Measurements from ENCODE around the gene DCAF6. TPM values are rescaled to one million over a fixed set of nuclear protein-coding genes. Genes with fewer than 3 reads are reported as not detected.

The DCAF6 gene
- total RNA-seq, 1 donor from 2014 or later: 28.6 TPM

DNA sequence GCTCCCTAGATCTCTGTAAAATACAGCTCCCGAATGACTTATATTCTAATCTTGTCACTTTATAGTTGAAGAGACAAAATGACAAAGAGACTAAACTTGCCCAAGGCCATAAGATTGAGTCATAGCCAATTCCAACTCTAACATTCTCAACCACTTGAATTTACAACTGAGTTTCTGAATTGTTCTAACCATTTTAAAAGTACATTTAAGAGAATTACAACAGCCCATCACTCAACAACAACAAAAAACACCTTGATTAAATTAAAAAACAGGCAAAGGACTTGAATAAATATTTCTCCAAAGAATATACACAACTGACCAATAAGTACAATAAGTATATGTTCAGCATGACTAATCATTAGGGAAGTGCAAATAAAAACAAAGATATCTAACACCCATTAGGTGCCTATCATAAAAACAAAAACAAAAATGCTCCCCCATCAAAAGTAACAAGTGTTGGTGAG is 13.8 kb upstream of the DCAF6 start:
- Mint-ChIP-seq H3K4me1 (peaks cover 2% of the 10 kb centered on the region), H3K36me3 (no peaks in the 10 kb centered on the region), H3K9me3 (no peaks in the 10 kb centered on the region), H3K27me3 (ENCODE audit: insufficient read depth, low read depth) (no peaks in the 10 kb centered on the region), H3K27ac (no peak overlapping the region), H3K4me3 (no peak overlapping the region)
- H3K4me2 ChIP-seq: no peak overlapping the region
- no peak overlapping the region for H3K9ac ChIP-seq
- no peak for TF ChIP-seq EZH2phosphoT487 (IDR thresholded peaks at IDR 0.05)
- TF ChIP-seq, protein P1, sequence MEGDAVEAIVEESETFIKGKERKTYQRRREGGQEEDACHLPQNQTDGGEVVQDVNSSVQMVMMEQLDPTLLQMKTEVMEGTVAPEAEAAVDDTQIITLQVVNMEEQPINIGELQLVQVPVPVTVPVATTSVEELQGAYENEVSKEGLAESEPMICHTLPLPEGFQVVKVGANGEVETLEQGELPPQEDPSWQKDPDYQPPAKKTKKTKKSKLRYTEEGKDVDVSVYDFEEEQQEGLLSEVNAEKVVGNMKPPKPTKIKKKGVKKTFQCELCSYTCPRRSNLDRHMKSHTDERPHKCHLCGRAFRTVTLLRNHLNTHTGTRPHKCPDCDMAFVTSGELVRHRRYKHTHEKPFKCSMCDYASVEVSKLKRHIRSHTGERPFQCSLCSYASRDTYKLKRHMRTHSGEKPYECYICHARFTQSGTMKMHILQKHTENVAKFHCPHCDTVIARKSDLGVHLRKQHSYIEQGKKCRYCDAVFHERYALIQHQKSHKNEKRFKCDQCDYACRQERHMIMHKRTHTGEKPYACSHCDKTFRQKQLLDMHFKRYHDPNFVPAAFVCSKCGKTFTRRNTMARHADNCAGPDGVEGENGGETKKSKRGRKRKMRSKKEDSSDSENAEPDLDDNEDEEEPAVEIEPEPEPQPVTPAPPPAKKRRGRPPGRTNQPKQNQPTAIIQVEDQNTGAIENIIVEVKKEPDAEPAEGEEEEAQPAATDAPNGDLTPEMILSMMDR (IDR thresholded peaks at IDR 0.05): no peak
- TF ChIP-seq EZH2 (IDR thresholded peaks at IDR 0.05): no peak
- no peak overlapping the region for H3K27ac ChIP-seq
- no peak overlapping the region for H2AFZ ChIP-seq (replicated peaks)
- H3K79me2 ChIP-seq (ENCODE audit: low read depth): peaks cover under 1% of the 10 kb centered on the region
- H3K36me3 ChIP-seq: no peaks in the 10 kb centered on the region
- H3K4me3 ChIP-seq: no peak overlapping the region
- H4K20me1 ChIP-seq (ENCODE audit: low read depth): no peaks in the 10 kb centered on the region
- peaks cover 10% of the 10 kb centered on the region for H3F3A ChIP-seq (ENCODE audit: low read depth)
- no peaks in the 10 kb centered on the region for H3K27me3 ChIP-seq
- H3K9me3 ChIP-seq (ENCODE audit: low read depth): no peaks in the 10 kb centered on the region
- DNase-seq (ENCODE audit: low spot score): no peak
- peaks cover 8% of the 10 kb centered on the region for H3K4me1 ChIP-seq

DNA sequence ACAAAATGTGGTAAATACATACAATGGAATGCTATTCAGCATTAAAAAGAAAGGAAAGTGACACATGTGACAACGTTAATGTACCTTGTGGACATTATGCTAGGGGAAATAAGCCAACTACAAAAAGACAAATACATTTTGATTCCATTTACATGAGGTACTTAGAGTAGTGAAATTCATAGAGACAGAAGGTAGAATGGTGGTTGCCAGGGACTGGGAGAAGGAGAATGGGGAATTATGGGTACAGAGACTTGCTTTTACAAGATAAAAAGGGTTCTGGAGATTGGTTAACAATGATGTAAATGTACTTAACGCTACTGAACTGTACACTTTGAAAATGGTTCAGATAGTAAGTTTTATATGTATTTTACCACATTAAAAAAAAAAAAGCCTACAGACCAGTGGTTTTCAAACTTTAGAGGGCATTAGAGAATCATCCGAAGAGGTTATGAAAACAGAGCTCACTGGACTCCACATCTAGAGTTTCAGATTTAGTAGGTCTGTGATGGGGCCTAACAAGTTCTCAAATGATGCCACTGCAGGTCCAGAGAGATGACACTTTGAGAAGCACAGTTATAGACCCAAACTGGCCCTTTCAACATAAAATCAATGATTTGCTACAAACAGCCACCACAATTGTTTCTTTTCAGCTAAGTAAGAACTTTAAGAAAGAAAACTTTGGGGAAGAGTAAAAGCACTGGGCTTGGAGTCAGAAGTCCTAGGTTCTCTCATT is 13.0 kb upstream of the DCAF6 start:
- Mint-ChIP-seq H3K4me1 (peaks cover 2% of the 10 kb centered on the region), H3K36me3 (no peaks in the 10 kb centered on the region), H3K27ac (no peak overlapping the region)

DNA sequence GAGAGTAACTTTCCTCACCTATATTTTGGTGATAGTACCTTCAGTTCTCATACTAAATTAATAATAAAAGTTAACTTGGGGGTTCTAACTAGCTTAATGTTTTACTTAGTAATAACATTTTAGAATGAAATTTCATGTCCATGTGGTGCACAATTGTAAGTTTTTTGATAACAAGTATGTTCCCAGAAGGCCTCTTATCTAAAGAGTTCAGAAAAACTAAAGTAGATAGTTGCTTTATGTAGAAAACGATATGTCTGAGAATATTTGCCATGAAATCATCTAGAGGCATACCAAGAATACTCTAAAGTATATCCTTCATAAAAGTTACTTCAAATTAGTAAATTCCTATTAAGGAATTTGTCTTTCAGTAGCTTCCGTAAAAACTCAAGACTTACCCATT is 12.4 kb upstream of the DCAF6 start:
- H3K36me3 Mint-ChIP-seq: no peaks in the 10 kb centered on the region
- Histone ChIP-seq H3K4me1 (peaks cover 12% of the 10 kb centered on the region), H3F3A (ENCODE audit: low read depth) (peaks cover 11% of the 10 kb centered on the region), H3K9ac (no peak overlapping the region), H3K27me3 (no peaks in the 10 kb centered on the region), H4K20me1 (ENCODE audit: low read depth) (no peaks in the 10 kb centered on the region), H3K36me3 (no peaks in the 10 kb centered on the region), H3K4me2 (no peak overlapping the region), H3K4me3 (no peak overlapping the region), H2AFZ (replicated peaks) (no peak overlapping the region), H3K27ac (no peak overlapping the region), H3K79me2 (ENCODE audit: low read depth) (peaks cover 10% of the 10 kb centered on the region), H3K9me3 (ENCODE audit: low read depth) (no peaks in the 10 kb centered on the region)
- H3K4me3 Mint-ChIP-seq: no peak overlapping the region
- no peak for DNase-seq (ENCODE audit: low spot score)
- TF ChIP-seq EZH2phosphoT487 (IDR thresholded peaks at IDR 0.05) (no peak), EZH2 (IDR thresholded peaks at IDR 0.05) (no peak)
- TF ChIP-seq, protein P1 (IDR thresholded peaks at IDR 0.05): no peak
- no peaks in the 10 kb centered on the region for H3K27me3 Mint-ChIP-seq (ENCODE audit: insufficient read depth, low read depth)
- no peak overlapping the region for H3K27ac Mint-ChIP-seq
- no peaks in the 10 kb centered on the region for H3K9me3 Mint-ChIP-seq
- peaks cover 2% of the 10 kb centered on the region for H3K4me1 Mint-ChIP-seq

More for the DNA sequence above, 13.0 kb upstream of the DCAF6 start:
- Histone ChIP-seq H3K4me3 (no peak overlapping the region), H3K27me3 (no peaks in the 10 kb centered on the region), H3K9ac (no peak overlapping the region), H4K20me1 (ENCODE audit: low read depth) (no peaks in the 10 kb centered on the region), H3K4me1 (peaks cover 12% of the 10 kb centered on the region), H3K36me3 (no peaks in the 10 kb centered on the region), H3F3A (ENCODE audit: low read depth) (peaks cover 11% of the 10 kb centered on the region), H3K27ac (no peak overlapping the region), H3K9me3 (ENCODE audit: low read depth) (no peaks in the 10 kb centered on the region), H3K4me2 (no peak overlapping the region), H3K79me2 (ENCODE audit: low read depth) (peaks cover 9% of the 10 kb centered on the region), H2AFZ (replicated peaks) (no peak overlapping the region)
- Mint-ChIP-seq H3K4me3 (no peak overlapping the region), H3K9me3 (no peaks in the 10 kb centered on the region), H3K27me3 (ENCODE audit: insufficient read depth, low read depth) (no peaks in the 10 kb centered on the region)
- no peak for DNase-seq (ENCODE audit: low spot score)
- TF ChIP-seq, protein P1 (IDR thresholded peaks at IDR 0.05): no peak
- TF ChIP-seq EZH2phosphoT487 (IDR thresholded peaks at IDR 0.05) (no peak), EZH2 (IDR thresholded peaks at IDR 0.05) (no peak)
